Stimulated activated CD4-positive, alpha-beta T cell treated with anti-CD3 and anti-CD28 coated beads, Interleukin-2, amount 100 ng/mL, for 24 hours (primary cell): ENCODE measurements around the gene CCND1.

Experiments
- DNase-seq, 2 donors: peaks; one replicate each; pipeline ENCODE4 v3.0.0-alpha.2; 2020

Gene CCND1

GRCh38 chr11:69654001-69654659 is 13.2 kb downstream of the CCND1 start:
- no peak for DNase-seq

GRCh38 chr11:69654660-69655478 is 13.9 kb downstream of the CCND1 start:
- DNase-seq, result no peak

- no peak for DNase-seq
Observed at GRCh38 chr11:69655479-69656428, 14.8 kb downstream of the CCND1 start.

GRCh38 chr11:69656536-69657455 is 15.8 kb downstream of the CCND1 start:
- no peak for DNase-seq

- DNase-seq, result no peak
Observed at GRCh38 chr11:69657456-69657910, 16.5 kb downstream of the CCND1 start.

GRCh38 chr11:69657911-69658625 is 17.1 kb downstream of the CCND1 start:
- DNase-seq, result no peak

GRCh38 chr11:69658626-69659450 is 17.9 kb downstream of the CCND1 start:
- no peak for DNase-seq

- no peak for DNase-seq
Observed at GRCh38 chr11:69659591-69659990, 18.6 kb downstream of the CCND1 start.

GRCh38 chr11:69660001-69660500 is 19.1 kb downstream of the CCND1 start:
- no peak for DNase-seq

- no peak for DNase-seq
Observed at GRCh38 chr11:69661413-69661715, 20.4 kb downstream of the CCND1 start.

GRCh38 chr11:69662021-69662698 is 21.2 kb downstream of the CCND1 start:
- no peak for DNase-seq

- no peak for DNase-seq
Observed at GRCh38 chr11:69662806-69663205, 21.9 kb downstream of the CCND1 start.

GRCh38 chr11:69663326-69663725 is 22.4 kb downstream of the CCND1 start:
- DNase-seq, result no peak

GRCh38 chr11:69664103-69664775 is 23.3 kb downstream of the CCND1 start:
- no peak for DNase-seq

GRCh38 chr11:69664901-69665300 is 23.9 kb downstream of the CCND1 start:
- no peak for DNase-seq

GRCh38 chr11:69665669-69666068 is 24.7 kb downstream of the CCND1 start:
- DNase-seq, result no peak

- DNase-seq, result no peak
Observed at GRCh38 chr11:69666261-69666660, 25.3 kb downstream of the CCND1 start.

- no peak for DNase-seq
Observed at GRCh38 chr11:69666752-69667536, 26.0 kb downstream of the CCND1 start.
